GM19468 (cell line): Measurements from ENCODE around the gene EIF4E.
A peak's percentile ranks its signal among the peaks of the same experiment; 100 is the strongest.
"Not testable (repeated sequence)": the region's sequence is repeated elsewhere in the genome, so short reads cannot be mapped to it uniquely, and the experiment has no call there.

Experiments used
- ATAC-seq: cut with Tn5 transposase; IDR thresholded peaks from one replicate; pipeline ENCODE4 v1.9.1; 2021; ENCODE audit warnings: mild to moderate bottlenecking, moderate library complexity, moderate number of reproducible peaks; ENCODE audit not compliant: unreplicated experiment; ENCODE audit errors: extremely low read depth

Gene EIF4E

DNA sequence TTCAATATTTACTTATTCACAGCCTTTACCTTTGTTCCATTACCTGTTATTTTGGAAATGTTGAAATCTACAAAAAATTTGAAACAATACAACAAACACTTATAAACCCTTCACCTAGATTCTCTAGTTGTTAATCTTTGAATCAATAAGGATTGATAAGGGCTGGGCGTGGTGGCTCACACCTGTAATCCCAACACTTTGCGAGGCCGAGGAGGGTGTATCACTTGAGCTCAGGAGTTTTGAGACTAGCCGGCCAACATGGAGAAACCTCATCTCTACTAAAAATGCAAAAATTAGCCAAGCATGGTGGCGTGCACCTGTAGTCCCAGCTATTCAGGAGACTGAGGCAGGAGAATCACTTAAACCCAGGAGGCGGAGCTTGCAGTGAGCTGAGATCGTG is 5.9 kb upstream of the EIF4E start:
- ATAC-seq, result not testable (repeated sequence)

DNA sequence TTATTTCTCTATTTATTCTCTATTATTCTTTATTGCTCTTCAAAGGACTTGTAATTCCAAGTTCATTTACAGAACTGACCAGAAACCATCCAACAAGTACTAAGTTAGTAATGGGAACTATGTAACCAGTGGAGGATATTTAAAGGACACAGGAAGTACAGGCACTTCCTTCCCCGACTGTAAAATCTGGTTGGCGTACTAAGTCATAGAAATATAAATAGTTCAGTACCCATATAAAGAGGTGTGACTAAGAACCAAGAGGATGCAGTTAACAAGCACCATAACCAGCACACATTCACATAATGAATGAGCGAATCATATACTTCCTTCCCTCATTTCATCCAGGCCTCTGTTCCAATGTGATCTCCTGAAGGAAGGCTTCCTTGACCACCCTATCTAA is 3.6 kb upstream of the EIF4E start:
- no peak for ATAC-seq

DNA sequence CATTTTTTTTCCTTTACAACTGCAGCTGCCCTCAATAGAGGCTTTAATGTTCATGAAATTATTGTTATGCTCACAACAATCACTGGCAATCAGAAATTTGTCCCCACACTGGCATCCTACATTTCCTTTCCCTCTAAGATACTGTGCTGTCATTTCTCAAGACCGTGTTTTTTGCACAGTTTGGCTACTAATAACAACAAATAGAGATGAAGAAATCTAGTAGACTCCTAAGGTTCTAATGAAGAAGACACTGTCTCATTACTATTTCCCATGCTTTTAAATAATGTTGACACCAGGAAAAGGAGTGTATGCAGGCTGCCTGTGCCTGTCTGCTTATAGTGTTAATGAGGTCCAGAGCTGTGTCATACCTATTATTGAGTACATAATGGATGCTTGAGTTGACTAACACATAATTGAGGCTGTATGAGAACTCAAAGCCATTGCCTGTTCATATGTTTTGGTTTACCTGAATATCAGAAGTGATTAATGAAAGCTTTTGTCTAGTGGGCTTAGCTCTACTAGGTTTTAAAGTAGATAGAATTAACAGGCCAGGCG is 1.5 kb upstream of the EIF4E start:
- no peak for ATAC-seq

DNA sequence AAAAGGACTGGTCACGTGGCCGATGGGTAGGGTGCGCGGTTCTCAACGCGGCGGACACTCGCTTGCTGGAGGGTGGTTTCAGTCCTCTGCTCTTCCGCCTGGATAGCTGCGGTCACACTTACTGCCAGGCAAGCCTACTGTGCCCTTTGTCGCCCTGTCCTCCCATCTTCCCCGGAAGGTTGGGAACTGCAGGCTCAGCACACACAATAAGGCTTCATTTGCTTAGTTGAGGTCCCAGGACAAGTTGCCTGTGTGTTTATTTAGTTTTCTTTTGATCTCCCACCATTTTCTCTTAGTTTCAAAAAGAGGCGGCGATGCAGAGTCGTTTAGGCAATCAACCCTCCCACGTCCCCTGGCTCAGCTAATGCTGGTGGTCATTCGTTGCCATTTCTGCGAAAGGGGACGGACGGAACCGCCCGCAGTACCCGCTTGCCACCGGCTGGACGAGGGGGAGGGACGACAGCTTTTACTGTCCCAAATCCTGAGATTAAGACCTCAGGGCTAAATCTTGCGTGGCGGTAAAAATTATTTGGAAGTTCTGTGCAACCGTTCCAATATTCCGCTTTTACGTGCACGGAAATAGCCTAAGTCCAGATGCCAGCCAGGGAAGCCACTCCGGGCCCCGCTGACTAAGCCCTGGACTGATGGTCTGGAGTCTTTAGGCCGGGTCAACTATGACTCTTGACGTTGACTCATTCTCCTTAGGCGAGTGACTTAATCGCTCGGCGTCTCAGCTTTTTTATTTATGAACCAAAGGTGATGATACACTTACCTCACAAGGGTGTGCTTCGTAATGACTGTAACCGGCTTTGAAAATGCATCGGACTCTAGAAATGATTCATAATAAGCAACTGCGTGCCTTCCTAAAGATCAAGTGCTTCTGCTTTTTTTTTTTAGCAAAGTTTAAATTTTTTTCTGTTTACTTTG is 671 bp upstream of the EIF4E start:
- peak; percentile 9 for ATAC-seq

DNA sequence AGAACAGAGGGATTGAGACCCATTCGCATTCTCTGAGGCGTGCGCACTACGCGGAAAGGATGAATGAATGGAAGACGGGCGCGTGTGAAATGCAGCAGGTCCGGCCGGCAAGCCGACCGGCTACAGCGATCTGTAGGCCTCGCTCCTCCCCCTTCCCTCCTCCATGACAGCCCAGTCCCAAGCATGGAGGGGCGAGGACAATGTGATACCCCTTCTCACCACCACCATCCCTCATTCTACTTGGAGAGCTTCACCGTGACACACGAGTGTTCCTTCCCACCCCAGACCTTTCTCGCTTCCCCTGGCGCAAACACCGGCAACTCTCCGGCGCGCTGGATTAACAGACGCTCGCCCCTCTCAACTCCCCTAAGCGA is 815 bp downstream of the EIF4E start:
- peak; percentile 20 for ATAC-seq

DNA sequence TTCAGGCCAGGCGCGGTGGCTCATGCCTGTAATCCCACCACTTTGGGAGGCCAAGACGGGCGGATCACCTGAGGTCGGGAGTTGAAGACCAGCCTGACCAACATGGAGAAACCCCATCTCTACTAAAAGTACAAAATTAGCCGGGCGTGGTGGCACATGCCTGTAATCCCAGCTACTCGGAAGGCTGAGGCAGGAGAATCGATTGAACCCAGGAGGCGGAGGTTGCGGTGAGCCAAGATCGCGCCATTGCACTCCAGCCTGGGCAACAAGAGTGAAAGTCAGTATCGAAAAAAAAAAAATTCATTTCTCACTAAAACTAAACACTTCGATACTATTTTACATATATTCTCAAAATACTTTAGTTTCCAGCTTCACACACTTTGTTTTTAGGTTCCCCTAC is 2.7 kb downstream of the EIF4E start:
- ATAC-seq, result not testable (repeated sequence)

DNA sequence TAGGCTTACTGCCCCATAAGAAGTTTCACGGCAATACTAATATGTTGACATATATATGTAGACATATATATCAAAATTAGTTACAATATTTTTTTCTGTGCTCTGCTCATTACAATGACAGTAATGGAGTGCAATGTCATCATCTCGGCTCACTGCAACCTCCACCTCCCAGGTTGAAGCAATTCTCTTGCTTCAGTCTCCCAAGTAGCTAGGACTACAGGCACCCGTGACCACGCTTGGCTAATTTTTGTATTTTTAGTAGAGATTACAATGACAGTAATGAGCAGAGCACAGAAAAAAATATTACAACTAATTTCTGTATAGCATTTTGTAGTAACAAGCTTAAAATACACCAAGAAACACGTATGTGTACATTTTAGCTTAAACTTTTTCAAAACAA is 7.6 kb downstream of the EIF4E start:
- ATAC-seq, result no peak

DNA sequence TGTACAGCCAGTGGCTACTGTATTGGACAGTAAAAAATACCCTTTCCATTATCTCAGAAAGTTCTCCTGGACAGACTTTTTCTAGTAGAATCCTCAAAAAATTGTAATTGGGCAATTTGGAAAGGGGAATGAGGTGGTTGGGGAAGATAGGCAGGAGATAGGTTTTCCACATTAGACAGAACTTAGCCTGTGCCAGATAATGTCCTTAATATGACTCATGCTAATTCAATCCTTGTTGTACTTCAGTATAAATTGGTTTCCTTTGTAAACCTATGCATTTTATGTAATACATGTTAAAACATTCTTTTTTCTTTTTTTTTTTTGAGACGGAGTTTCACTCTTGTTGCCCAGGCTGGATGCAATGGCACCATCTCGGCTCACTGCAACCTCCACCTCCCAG is 8.9 kb downstream of the EIF4E start:
- no peak for ATAC-seq

DNA sequence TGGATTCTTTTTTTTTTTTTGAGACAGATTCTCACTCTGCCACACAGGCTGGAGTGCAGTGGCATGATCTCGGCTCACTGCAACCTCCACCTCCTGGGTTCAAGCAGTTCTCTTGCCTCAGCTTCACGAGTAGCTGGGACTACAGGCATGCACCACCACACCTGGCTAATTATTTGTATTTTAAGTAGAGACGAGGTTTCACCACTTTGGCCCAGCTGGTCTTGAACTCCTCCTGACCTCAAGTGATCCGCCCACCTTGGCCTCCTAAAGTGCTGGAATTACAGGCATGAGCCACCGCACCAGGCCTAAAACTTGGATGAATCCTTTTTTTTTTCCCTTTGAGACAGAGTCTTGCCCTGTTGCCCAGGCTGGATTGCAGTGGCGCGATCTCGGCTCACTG is 18.2 kb downstream of the EIF4E start:
- not testable (repeated sequence) for ATAC-seq

DNA sequence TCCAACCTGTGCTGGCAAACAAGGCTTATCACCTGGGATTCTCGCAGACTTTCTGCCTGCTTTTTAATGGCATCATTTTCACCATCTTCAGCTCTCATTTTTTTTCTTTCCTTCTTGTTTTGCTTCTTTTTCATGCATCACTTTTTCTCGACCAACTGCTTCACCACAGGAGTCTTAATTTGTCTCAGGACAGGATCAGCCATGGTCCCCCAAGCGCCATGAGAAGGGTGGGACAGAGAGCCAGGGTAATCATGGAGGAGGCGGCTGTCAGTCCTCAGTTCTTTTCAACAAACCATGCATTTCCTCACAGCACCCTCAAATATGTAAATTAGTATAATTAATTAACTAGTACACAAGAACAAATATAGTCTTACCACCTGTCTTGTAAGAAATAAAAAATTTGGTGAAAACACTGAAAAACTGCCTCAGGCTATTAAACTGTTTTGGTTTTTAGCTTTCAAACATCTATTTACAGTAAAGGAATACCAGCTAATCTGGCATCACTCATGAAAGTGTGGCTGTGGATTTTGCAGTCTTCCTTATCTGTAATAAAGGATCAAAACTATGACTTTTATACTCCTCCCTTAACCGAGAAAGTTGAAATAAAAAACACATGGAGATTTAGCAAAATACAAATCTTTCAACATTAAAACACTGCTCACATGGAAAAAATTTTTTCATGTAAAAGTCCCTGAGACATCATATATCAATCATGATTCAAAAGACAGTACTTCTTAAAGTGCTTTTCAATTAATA is 19.1 kb downstream of the EIF4E start:
- no peak for ATAC-seq

DNA sequence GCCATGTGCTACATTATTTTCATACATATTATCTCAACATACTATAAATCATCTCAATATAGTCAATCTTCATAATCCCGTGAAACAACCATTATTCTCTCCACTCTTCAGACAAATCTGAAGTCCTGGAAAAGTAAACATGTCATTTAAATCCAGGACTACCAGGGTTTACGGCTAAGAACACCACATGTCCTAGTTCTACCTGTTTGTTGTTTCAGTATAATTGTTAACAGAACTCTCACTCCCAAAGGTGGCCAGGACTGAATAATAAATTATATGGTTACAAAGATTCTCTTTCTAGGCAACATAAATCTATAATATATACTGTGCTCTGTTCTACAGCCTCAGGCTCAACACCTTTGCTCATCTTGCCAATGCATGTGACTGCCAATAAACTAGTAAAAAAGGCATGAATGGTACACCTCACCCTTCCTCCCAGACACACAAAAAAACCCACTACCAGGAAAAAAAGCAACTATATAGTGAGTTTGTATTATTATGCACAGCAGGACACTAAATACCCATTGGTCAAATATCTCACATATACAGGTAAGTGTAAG is 20.1 kb downstream of the EIF4E start:
- ATAC-seq, result no peak

DNA sequence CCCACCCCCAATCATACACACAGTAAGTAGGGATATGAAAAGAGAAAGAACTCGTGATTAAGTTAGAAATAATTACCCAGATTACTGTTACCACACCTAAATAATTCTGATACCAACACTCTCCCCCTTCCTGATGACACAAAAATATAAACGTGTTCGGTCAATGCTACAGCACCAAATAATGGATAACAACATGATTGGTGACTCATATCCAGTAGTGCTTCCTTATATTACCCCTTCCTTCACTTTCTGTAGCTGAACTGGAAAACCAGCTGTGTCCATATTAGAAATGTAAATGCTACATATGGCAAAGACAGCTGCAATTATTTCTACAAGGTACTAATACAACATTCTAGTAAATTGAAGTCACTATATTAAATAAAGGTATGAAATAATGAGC is 20.8 kb downstream of the EIF4E start:
- ATAC-seq, result no peak

DNA sequence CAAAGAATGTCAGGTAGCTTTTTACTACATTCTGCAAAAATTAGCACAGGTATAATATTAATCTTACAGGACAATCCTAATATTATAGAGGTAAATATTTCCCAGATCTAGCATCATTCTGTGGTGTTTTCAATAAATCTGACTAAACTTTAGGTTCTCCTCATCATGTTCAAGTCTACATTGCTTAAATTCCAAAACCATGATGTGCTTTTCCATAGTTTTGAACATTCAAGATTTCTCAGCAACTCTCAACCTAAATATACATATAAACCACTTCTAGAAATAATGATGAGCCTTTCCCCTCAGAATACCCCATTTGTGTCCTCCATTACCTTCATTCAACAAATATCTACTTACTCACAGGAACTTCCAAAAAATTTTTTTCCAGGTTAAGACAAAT is 23.1 kb downstream of the EIF4E start:
- ATAC-seq, result no peak

DNA sequence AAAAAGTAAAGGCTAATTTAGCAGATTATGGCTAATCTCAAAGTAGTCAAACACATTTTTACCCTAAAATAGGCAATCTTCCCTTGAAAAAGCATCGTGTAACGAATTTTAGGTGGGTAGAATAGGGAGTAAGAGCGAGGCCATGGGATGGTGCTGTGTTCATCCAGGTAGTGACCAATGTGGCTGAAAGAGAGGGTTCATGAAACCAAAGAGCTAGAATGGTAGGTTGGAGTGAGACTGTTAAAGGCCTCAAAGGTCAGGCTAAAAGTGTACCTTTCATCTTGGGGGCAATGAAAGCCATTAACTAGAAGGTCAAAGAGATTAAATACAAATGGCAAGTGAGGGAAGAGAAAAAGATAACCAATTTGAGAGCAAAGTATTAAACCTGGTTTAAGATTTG is 23.6 kb downstream of the EIF4E start:
- no peak for ATAC-seq

DNA sequence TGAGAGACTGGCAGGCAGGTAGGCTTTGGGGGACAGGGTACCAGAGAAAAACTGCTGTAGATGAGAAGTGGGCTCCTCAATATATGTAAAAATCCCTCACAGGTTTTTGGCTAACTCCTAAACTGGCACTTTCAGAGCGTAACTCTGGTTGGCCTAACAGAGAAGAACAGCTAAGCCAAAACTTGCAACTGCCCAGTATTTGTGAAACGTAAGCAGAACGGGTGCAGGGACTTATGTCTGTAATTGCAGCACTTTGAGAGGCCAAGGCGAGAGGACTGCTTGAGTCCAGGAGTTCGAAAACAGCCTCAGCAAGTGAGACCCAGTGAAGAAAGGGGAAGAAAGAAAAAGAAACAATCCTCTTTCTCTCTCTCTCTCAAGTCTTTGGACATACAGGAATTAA is 25.0 kb downstream of the EIF4E start:
- ATAC-seq, result no peak

DNA sequence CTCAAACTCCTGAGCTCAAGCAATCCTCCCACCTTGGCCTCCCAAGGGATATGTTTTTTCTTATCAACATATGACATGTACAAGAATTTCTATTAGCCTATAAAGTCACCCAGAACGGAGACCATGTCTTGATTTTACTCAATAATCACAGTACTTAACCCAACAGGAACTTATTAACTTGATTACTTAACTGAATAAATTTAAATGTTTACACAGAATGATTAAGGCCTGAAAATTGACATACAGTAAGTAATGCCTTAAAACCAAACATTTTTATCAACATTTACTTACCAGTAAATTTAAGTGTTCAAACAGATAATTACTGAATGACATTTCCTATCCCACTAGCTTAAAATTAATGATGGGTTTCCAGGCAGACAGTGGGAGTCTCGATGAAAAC is 25.4 kb downstream of the EIF4E start:
- no peak for ATAC-seq

DNA sequence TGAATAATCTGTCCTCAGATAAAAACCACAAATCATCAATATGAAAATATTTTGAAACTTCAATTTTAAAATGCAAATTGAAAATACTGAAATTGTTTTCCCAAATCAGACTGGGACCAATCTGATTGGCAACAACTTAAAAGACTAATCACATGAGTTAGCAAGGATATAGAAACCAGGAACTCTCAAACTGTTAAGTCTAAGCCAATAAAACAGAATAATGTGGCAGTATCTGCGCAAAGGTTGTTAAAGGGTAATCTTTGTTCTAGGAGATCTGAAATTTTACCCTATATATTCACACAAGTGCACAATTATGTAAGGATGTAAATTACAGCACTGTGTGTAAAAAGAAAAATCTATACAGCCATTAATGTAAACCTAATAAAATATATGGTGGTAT is 29.7 kb downstream of the EIF4E start:
- ATAC-seq, result no peak

DNA sequence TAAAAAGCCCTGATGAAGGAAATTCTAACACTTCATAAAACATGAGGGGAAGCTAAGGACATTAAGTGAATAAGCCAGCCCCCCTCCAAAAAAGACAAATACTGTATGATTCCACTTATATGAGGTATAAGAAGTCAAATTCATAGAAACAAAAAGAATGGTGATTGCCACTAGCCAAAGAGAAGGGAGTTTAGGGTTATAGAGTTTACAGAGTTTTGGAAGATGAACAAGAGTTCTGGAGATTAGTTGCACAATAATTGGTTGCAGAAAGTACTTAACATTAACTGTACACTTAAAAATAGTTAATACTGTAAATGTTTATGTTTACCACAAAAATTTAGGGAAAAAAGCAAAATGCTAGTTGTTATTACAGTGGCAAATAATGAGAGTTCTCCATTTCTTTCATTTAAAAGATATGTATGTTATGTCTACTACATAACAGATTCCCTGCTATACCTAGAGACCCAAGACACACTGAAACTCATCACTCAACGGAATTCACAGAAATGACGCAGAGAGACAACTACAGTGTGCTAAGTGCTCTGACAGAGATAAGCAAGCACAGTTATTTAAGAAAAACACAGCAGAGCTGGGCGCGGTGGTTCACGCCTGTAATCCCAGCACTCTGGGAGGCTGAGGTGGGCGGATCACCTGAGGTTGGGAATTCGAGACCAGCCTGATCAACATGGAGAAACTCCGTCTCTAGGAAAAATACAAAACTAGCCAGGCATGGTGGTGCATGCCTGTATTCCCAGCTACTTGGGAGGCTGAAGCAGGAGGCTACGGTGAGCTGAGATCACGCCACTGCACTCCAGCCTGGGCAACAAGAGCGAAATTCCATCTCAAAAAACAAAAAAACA is 37.2 kb downstream of the EIF4E start:
- ATAC-seq, result no peak

DNA sequence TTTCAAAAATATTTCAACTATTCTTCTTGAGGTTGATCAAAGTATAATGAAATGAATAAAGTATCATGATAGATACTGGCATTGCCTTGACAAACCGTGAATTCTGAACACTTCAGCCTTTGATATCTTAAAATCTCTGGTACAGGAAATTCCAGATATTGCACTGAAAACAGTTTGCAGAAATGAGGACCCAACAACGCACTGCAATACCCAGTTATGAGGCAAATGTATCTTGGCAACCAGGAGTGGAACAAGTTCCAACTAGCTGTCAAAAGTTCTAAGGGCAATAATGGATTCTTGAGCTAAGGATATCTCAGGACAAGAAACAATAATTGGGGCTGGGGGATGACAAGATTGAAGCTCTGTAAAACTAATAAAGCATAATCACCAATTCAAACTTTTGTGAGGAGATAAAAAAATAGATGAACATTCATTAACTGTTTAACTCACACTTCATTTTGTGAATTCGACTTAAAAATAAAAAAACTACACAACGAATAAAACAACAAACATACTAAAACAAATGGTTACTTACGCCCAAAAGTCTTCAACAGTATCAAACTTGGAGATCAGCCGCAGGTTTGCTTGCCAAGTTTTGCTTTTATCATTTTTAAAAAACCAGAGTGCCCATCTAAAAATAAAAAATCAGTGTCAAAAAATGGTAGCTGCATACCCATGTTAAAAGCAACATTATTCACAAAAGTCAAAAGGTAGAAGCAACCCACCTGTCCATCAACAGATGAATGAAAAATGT is 38.1 kb downstream of the EIF4E start:
- ATAC-seq, result no peak
